ENCODE measurements around the gene CNTNAP5.

DNA sequence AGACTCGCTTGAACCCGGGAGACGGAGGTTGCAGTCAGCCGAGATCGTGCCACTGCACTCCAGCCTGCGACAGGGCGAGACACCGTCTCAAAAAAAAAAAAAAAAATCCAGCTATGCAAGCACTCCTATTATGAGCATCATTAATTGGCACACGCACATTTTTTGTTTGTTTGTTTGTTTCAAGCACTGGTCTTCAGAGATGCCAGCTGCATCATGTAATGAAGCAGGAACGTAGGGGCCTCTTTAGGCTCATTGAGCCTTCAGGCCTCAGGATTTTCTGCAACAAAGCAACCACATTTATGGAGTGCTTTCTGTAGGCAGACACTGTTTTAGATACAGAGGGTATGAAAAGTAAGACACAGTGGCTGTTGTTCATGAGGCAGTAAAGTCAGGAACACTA lies 585.8 kb downstream of the CNTNAP5 start:
- TF ChIP-seq EZH2 (IDR thresholded peaks at IDR 0.05): no peak
- TF ChIP-seq POLR2AphosphoS5 (IDR thresholded peaks at IDR 0.05; ENCODE audit: borderline replicate concordance, low read depth, low read length): no peak
